BLaER1 (cell line): ENCODE data around the gene FGD5.

Experiments
- H3K27ac ChIP-seq: shearing (Covaris generic); formaldehyde crosslinking; 2 replicates; pipeline ENCODE4 v1.8.1; 2022
- H3K27me3 ChIP-seq: shearing (Covaris generic); formaldehyde crosslinking; 2 replicates; pipeline ENCODE4 v1.8.1; 2022
- H3K36me3 ChIP-seq: shearing (Covaris generic); formaldehyde crosslinking; 2 replicates; pipeline ENCODE4 v1.8.1; 2022
- H3K4me1 ChIP-seq: shearing (Covaris generic); formaldehyde crosslinking; 2 replicates; pipeline ENCODE4 v1.8.1; 2022
- H3K4me2 ChIP-seq: shearing (Covaris generic); formaldehyde crosslinking; 2 replicates; pipeline ENCODE4 v1.8.1; 2022
- H3K4me3 ChIP-seq: shearing (Covaris generic); formaldehyde crosslinking; 2 replicates; pipeline ENCODE4 v1.8.1; 2022
- H3K9ac ChIP-seq: shearing (Covaris generic); formaldehyde crosslinking; 2 replicates; pipeline ENCODE4 v1.8.1; 2022
- H3K9me3 ChIP-seq: shearing (Covaris generic); formaldehyde crosslinking; 2 replicates; pipeline ENCODE4 v1.8.1; 2022
- H4K20me1 ChIP-seq: shearing (Covaris generic); formaldehyde crosslinking; 2 replicates; pipeline ENCODE4 v1.8.1; 2022
- Cebpa-rat ChIP-seq: shearing (Covaris generic); IDR thresholded peaks from 2 replicates; pipeline ENCODE4 v1.8.1; 2022

Gene FGD5

DNA sequence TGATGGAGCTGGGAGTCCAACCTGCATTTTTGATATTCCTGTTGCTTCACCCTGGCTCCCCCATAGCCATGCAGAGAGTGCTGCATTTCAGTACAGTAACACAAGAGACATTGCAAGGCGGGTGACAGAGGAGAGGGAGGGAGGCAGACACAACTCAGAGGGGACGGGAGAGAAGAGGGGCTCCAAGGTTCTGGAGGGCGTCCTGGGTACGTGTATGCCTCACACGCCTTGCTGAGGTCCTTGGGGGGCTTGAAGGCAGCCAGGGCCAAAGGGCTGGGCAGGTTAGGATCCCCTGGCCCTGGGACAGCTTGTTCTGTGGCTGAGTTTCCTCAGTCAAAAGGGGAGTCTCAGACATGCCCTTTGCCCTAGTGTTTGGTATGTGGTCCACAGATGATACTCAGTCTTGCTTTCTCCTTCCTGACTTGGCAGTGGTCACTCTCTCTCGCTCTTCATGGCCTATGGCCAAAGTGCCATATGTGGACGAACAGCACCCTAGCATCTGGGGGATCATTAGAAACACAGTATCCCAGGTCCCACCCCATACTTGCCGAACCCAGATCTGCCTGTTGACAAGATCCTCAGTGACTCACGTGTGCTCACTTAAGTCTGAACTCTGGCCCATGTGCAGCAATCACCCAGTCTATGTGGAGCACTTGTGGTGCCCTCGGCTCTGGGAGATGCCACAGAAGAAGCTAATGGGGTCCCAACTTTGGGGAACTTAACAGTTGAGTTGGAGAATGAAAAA, 52.9 kb downstream of the FGD5 start:
- TF ChIP-seq Cebpa-rat = no peak
- Histone ChIP-seq H3K4me3 (no peak overlapping the region), H3K27me3 (no peaks in the 10 kb centered on the region), H3K4me2 (no peak overlapping the region), H3K36me3 (no peaks in the 10 kb centered on the region), H3K9me3 (no peaks in the 10 kb centered on the region), H4K20me1 (no peaks in the 10 kb centered on the region), H3K9ac (no peak overlapping the region), H3K27ac (no peak overlapping the region), H3K4me1 (0 out of 2 replicates have a peak, but pooled peaks cover 6% of the 10 kb centered on the region)

GRCh38 chr3:14872706-14873105, 53.9 kb downstream of the FGD5 start:
- no peaks in the 10 kb centered on the region for H3K9me3 ChIP-seq
- H3K27ac ChIP-seq = no peak overlapping the region
- H4K20me1 ChIP-seq = no peaks in the 10 kb centered on the region
- no peak overlapping the region for H3K4me3 ChIP-seq
- H3K36me3 ChIP-seq = no peaks in the 10 kb centered on the region
- no peaks in the 10 kb centered on the region for H3K27me3 ChIP-seq
- no peak overlapping the region for H3K4me2 ChIP-seq
- no peak for TF ChIP-seq Cebpa-rat
- no peak overlapping the region for H3K9ac ChIP-seq
- H3K4me1 ChIP-seq = 0 out of 2 replicates have a peak, but pooled peaks cover 4% of the 10 kb centered on the region

DNA sequence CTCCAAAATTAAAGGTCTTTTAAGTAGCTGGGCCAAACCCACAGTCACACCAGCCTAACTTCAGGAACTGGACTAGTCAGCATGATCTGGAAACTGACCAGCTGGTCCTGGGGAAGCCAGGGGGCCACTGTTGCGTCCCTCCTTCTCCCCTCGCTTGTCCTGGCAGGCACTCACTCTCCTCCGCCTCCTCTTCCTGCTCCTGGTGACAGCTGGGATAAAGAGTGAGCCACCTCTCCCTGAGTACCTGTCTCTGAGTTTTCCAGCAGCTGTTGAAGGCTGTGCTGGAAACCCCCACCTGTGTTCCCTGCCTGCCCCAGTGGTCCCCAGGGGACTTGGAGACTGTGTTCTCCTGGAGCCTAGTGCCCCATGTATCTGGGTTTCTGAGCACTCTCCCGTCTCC, 56.0 kb downstream of the FGD5 start:
- H3K9ac ChIP-seq = no peak overlapping the region

DNA sequence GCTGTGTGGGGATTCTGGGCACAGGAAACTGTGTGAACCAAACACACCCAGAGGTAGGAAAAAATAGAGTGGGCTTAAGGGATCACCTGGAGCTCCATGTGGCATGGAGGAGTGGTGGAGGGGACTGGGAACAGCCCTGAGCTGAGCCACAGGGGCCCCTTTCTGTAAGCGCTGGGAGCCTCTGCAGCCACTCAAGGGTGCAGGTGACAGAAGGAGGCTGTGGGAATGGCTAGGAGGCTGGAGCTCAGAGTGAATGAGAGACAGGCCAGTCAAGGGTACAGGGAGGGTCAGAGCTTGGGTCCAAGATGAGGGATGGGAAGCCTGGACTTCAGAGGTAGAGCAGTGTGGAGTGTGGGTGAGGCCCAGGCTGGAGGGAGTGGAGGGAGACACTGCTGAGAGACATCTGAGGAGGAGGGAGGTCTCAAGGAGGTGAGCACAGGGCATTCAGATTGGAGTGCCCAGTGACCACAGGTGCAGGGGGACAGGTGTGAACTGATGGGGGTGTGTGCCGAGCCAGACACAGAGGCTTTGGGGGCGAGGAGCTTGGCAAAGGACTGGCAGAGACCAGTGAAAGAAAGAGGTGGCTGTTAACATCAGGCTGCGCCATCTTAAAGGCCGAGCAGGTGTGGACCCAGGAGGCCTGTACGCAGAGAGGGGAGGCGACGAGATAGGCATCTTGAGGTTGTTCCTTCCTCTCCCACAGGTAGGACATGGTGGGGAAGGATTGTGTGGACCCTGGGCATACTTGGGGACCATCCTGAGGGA, 56.8 kb downstream of the FGD5 start:
- Histone ChIP-seq H3K9ac (no peak overlapping the region), H3K4me2 (no peak overlapping the region), H3K27me3 (no peaks in the 10 kb centered on the region), H3K27ac (no peak overlapping the region), H4K20me1 (no peaks in the 10 kb centered on the region), H3K36me3 (no peaks in the 10 kb centered on the region), H3K4me3 (no peak overlapping the region), H3K4me1 (peaks cover 22% of the 10 kb centered on the region), H3K9me3 (no peaks in the 10 kb centered on the region)
- TF ChIP-seq Cebpa-rat = no peak

More for the DNA sequence above, 56.0 kb downstream of the FGD5 start:
- Histone ChIP-seq H4K20me1 (no peaks in the 10 kb centered on the region), H3K9me3 (no peaks in the 10 kb centered on the region), H3K36me3 (no peaks in the 10 kb centered on the region), H3K4me1 (peaks cover 14% of the 10 kb centered on the region), H3K4me2 (no peak overlapping the region), H3K27ac (no peak overlapping the region), H3K4me3 (no peak overlapping the region), H3K27me3 (no peaks in the 10 kb centered on the region)
- no peak for TF ChIP-seq Cebpa-rat

GRCh38 chr3:14876921-14877333, 58.2 kb downstream of the FGD5 start:
- peaks cover 35% of the 10 kb centered on the region for H3K4me1 ChIP-seq
- H3K27me3 ChIP-seq = no peaks in the 10 kb centered on the region
- H3K4me2 ChIP-seq = no peak overlapping the region
- H3K9me3 ChIP-seq = no peaks in the 10 kb centered on the region
- no peaks in the 10 kb centered on the region for H4K20me1 ChIP-seq
- no peak overlapping the region for H3K4me3 ChIP-seq
- H3K36me3 ChIP-seq = no peaks in the 10 kb centered on the region
- H3K9ac ChIP-seq = no peak overlapping the region
- no peak overlapping the region for H3K27ac ChIP-seq
- no peak for TF ChIP-seq Cebpa-rat

DNA sequence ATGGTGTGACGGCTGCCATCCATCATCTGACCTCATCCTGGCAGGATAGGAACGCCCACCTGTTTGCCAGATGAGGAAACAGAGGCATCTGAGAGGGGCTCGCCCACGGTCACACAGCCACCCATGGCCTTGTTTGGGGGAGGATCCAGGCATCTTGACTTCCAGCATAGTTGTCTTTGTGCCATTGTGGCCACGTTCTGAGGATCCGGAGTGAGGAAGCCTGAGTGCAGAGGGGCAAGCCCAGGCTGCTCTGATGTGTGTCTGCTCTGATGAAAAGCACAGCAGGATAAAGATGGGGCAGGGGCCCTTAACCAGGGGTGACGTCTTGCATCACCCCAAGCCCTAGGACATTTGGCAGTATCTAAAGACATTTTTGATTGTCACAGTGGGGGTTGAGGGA, 58.7 kb downstream of the FGD5 start:
- H3K27ac ChIP-seq = no peak overlapping the region
- H3K36me3 ChIP-seq = no peaks in the 10 kb centered on the region
- peaks cover 41% of the 10 kb centered on the region for H3K4me1 ChIP-seq
- no peaks in the 10 kb centered on the region for H3K27me3 ChIP-seq
- no peak overlapping the region for H3K4me2 ChIP-seq
- TF ChIP-seq Cebpa-rat = no peak
- no peaks in the 10 kb centered on the region for H3K9me3 ChIP-seq
- no peaks in the 10 kb centered on the region for H4K20me1 ChIP-seq
- H3K9ac ChIP-seq = no peak overlapping the region
- no peak overlapping the region for H3K4me3 ChIP-seq

DNA sequence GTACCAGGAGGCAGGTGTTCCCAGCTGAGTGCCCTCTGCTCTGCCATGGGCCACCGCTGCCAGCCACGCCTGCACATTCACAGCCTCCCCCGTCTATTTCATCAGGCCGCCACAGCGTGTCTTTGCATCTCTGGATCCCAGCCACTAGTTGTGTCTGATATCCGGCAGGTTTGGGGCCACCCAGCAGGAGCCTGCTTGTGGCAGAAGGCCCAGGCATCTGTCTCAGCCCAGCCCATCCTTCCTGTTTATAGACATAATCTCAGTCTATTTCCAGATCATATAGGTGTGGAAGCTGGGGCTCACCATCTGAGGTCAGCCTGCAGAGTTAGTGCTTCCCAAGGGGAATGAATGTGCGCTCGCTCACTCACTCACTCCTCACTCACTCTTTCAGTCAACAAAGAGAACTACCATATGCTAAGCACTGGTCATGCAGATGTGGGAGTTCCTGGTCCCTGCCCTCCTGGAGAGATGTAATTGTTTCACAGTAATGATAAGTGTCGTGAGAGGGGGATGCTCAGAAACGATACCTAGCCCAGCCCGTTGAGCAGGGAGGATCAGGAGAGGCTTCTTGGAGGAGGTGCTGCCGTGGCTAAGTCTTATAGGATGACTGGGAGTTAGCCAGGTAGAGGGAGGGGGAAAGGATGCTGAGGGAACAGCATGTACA, 60.6 kb downstream of the FGD5 start:
- Histone ChIP-seq H3K4me1 (peaks cover 59% of the 10 kb centered on the region), H3K27ac (no peak overlapping the region), H3K36me3 (no peaks in the 10 kb centered on the region), H3K27me3 (no peaks in the 10 kb centered on the region), H3K9ac (no peak overlapping the region), H3K4me2 (peak overlapping the region; percentile 78), H3K4me3 (no peak overlapping the region), H4K20me1 (no peaks in the 10 kb centered on the region), H3K9me3 (no peaks in the 10 kb centered on the region)
- TF ChIP-seq Cebpa-rat = no peak

GRCh38 chr3:14880447-14881106, 61.8 kb downstream of the FGD5 start:
- H3K27me3 ChIP-seq = no peaks in the 10 kb centered on the region

GRCh38 chr3:14883226-14883625, 64.5 kb downstream of the FGD5 start:
- H3K27ac ChIP-seq = no peak overlapping the region
- no peaks in the 10 kb centered on the region for H3K9me3 ChIP-seq
- H3K36me3 ChIP-seq = no peaks in the 10 kb centered on the region
- peak overlapping the region; percentile 78 for H3K4me2 ChIP-seq
- H3K4me1 ChIP-seq = peaks cover 92% of the 10 kb centered on the region
- TF ChIP-seq Cebpa-rat = no peak
- no peak overlapping the region for H3K9ac ChIP-seq
- no peak overlapping the region; the same call in 1 of the 2 replicates for H3K4me3 ChIP-seq
- no peaks in the 10 kb centered on the region for H3K27me3 ChIP-seq
- H4K20me1 ChIP-seq = no peaks in the 10 kb centered on the region

More at GRCh38 chr3:14880447-14881106, 61.8 kb downstream of the FGD5 start:
- peak overlapping the region; percentile 43; the same call in 1 of the 2 replicates for H3K9ac ChIP-seq
- H3K4me1 ChIP-seq = peaks cover 72% of the 10 kb centered on the region
- no peak overlapping the region for H3K4me3 ChIP-seq
- peak overlapping the region; percentile 48; the same call in 1 of the 2 replicates for H3K27ac ChIP-seq
- peak overlapping the region; percentile 78 for H3K4me2 ChIP-seq
- no peak for TF ChIP-seq Cebpa-rat
- H3K9me3 ChIP-seq = no peaks in the 10 kb centered on the region
- H4K20me1 ChIP-seq = no peaks in the 10 kb centered on the region
- H3K36me3 ChIP-seq = no peaks in the 10 kb centered on the region
